HG03175 (cell line): ENCODE data around the gene ATAD2B.
"Not testable (repeated sequence)": the region's sequence is repeated elsewhere in the genome, so short reads cannot be mapped to it uniquely, and the experiment has no call there.

Source experiments
- ATAC-seq: cut with Tn5 transposase; IDR thresholded peaks from one replicate; pipeline ENCODE4 v1.9.1; 2021; ENCODE audit warnings: mild to moderate bottlenecking, moderate library complexity; ENCODE audit not compliant: unreplicated experiment

Gene ATAD2B

DNA sequence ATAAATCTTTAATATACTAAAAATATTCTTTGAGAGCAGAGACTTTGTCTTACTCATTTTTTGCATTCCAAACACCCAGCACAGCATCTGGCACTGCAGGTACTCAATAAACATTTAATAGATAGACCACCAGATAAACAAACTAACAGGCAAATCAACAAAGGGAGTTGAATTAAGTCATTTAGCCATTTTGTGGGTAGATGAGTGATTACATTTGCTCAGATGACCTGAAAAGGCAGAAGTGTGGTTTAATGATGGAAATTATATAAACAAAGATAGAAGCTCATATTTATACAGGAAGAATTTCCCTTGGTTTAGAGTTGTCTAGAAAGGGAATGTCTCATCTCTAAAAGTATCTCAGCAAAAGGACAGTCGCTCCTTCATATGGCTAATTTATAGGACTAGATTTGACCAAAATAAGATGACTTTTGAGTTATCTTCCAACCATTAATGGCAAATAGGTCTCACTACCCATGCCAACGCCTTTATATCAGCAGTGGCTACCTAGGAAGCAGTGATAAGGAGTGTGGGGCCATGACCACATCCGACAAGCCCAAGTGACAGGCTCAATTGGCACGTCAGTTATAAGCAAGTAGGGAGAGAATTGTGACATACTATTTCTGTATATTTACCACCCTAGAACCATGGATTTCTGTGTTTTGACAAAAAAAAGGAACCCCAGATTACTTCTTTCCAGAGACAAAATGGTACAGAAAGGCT, 173.5 kb downstream of the ATAD2B start:
- no peak for ATAC-seq

DNA sequence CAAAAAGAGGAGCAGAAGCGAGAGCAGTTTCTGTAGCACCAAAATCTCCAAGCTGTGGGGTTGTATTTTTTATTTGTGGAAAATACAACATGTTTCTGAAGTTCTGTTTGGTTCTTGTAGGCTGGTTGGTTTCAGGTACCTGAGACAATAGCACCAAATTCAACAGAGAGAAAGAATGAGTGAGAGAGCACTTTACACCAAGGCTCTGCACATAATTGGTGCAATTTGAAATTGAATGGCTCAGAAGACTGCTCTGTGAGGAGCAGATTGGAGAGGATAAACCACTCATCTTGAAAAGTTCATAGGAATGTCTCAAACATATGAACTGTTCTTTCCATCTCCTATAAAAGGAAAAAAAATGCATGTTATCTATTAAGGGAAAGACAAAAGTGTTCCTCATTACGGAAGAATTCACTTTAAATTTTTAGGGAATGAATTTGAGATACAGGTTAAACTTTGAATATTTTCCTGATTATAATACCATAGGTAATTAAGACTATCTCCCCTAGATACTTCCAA, 175.1 kb downstream of the ATAD2B start:
- no peak for ATAC-seq

DNA sequence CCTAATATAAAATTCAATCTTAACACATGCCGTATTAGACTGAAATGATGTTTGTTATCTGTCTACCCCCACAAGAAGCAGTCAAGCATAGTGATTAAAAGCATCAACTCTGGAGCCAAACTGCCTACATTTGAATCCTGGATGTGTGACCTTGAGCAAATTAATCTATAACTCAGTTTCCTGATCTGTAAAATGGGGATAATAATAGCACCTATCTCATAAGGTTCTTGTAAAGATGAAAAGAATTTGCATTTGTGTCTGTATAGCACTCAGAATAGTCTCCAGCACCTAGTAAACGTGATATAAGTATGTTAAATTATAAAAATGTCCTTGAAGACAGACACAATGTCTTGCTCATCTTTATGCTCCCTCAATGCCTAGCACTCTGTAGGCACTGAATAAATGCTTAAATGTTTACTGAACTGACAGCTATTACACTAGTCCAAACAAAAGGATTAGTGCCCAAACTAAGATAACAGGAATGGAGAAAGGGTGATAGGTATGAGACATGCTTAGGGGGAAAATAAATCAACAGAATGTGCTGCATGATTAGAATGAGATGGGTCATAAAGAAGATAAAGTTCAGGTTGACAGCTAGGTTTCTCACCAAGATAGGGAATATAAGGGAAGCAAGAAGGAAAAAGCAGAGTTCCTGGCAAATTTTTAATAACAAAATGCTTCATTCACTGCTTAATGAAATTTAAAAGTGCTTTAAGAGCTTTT, 180.6 kb downstream of the ATAD2B start:
- ATAC-seq = no peak

DNA sequence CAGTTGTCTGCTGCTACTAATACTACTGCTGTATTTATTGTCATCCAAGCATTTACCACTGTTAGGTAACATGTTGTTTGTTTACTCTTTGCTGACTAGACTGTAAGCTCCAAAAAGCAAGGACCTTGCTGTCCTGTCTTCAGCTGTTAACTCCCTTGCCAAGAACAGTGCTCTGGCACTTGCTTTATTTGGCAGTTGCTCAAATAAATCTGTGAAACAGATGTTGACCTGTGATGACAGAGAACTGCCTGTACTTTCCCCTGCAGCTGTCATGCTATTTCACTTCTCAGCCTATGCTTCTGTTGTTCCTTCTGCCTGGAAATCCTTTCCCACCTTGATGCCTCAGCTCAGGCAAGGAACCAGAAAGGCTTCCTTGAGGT, 181.2 kb downstream of the ATAD2B start:
- no peak for ATAC-seq

DNA sequence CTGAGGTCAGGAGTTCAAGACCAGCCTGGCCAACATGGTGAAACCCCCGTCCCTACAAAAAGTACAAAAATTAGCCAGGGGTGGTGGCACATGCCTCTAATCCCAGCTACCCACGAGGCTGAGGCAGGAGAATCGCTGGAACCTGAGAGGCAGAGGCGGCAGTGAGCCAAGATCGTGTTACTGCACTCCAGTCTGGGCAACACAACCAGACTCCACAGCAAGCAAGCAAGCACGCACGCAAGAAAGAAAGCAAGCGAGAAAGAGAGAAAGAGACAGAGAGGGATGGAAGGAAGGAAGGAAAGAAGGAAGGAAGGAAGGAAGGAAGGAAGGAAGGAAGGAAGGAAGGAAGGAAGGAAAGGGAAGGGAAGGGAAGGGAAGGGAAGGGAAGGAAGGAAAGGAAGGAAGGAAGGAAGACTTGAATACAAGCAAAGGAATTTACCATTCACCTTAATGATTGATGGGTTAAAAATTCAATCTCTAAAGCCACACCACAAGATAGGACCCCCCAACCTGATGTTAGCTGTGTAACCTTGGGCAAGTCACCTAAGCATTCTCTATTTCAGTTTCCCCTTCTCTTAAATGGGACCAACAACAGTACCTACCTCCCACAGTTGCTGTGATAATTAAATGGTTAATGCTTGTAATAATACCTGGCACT, 181.7 kb downstream of the ATAD2B start:
- no peak for ATAC-seq

DNA sequence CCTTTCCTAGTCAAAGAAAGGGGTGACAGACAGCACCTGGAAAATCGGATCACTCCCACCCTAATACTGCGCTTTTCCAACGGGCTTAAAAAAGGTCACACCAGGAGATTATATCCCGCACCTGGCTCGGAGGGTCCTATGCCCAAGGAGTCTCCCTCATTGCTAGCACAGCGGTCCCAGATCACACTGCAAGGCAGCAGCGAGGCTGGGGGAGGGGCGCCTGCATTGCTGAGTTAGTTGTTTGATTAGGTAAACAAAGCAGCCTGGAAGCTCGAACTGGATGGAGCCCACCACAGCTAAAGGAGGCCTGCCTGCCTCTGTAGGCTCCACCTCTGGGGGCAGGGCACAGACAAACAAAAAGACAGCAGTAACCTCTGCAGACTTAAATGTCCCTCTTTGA, 190.1 kb downstream of the ATAD2B start:
- ATAC-seq = not testable (repeated sequence)

DNA sequence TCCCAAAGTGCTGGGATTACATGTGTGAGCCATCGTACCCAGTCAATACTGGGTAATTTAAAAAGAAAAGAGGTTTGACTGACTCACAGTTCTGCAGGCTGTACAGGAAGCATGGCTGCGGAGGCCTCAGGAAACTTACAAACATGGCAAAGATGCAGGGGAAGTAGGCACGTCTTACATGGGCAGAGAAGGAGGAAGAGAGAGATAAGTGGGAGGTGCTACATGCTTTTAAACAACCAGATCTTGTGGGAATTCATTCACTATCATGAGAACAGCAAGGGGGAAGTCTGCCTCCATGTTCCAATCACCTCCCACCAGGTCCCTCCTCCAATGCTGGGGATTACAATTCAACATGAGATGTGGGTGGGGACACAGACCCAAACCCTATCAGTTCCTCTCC, 192.5 kb downstream of the ATAD2B start:
- no peak for ATAC-seq

DNA sequence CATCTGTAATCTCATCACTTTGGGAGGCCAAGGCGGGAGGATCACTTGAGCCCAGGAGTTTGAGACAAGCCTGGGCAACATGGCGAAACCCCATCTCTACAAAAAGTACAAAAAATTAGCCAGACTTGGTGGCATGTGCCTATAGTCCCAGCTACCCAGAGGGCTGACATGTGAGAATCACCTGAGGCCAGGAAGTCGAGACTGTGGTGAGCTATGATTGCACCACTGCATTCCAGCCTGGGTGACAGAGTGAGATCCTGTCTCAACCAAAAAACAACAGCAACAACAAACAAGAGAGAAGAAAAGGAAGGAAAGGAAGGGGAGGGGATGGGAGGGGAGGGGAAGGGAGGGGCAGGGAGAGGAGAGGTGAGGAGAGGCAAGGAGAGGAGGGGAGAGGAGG, 203.9 kb downstream of the ATAD2B start:
- not testable (repeated sequence) for ATAC-seq

DNA sequence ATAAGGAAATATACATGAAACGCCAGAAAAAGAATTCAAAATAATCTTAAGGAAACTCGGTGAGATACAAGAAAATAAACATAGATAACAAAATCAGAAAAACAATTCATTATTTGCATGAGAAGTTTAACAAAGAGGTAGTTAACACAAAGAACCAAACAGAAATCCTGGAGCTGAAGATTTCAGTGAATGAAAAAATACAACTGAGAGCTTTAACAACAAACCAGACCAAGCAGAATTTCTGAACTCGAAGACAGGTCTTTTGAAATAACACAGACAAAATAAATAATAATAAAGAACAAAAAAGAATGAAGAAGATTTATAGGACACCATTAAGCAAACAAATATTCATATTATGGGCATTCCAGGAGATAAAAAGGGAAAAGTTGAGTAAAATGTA, 204.7 kb downstream of the ATAD2B start:
- no peak for ATAC-seq

DNA sequence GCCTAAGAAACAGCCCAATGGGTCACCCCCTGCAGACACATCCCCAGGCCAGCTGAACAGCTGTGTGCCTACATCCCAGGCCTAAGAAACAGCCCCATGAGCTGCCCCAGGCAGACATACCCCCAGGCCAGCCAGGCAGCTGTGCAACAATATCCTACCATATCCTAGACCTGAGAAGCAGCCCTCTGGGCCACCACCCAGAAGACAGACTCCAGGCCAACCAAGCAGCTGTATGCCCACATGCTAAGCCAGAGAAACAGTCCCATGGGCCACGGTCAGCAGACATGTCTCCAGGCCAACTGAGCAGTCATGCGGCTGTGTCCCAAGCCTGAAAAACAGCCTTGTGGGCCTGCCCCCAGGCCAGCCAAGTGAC, 205.5 kb downstream of the ATAD2B start:
- no peak for ATAC-seq

DNA sequence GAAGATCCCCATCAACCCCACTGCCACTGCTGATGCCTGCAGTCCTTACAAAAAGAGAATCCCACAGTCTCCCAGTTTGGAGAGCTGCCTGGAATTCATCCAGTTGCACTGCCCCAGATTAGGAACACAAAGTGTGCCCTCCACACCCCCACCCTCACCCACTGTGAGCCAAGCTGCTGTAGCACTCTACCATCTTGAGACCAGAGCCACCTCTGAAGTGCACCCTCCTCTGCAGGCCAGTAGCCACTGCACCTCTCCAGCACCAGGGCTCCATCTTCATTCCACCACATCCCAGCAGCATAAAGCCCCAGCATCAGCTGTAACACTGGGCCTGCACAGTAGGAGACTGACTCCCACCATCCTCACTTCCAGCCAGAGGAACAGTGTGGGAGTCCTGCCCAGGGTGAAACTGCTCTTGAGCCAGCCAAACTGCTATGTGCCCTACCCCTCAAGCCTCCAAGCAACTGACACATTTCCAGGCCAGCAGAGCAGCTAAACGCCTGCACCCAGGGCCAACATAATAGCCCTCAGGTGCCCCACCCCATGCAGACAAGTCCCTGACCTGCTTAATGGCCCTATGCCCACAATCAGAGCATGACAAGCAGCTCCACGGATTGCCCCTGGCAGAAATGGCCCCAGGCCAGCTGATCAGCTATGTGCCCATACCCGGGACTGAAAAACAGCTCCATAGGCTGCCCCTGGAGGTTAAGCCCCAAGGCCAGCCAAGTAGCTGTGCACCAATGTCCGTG, 206.0 kb downstream of the ATAD2B start:
- ATAC-seq = no peak

DNA sequence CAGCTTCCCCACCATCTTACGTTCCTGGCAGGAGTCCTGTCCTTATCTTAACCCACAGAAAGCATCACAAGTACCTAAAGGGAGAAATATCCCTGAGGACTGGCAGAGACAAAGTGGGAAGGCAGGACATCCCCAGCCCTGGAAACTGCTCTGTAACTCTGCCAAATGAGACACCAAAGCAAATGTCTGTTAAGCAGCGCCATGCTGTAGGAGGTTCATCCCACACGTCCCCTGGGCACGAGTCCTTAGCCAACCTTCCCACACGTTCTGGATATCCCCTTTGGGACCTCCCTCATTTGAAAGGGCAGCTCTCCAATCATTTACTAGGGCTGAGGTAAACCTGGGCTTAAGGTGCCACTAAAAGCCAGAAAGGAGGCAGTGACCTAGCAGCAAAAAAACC, 207.2 kb downstream of the ATAD2B start:
- ATAC-seq = no peak

DNA sequence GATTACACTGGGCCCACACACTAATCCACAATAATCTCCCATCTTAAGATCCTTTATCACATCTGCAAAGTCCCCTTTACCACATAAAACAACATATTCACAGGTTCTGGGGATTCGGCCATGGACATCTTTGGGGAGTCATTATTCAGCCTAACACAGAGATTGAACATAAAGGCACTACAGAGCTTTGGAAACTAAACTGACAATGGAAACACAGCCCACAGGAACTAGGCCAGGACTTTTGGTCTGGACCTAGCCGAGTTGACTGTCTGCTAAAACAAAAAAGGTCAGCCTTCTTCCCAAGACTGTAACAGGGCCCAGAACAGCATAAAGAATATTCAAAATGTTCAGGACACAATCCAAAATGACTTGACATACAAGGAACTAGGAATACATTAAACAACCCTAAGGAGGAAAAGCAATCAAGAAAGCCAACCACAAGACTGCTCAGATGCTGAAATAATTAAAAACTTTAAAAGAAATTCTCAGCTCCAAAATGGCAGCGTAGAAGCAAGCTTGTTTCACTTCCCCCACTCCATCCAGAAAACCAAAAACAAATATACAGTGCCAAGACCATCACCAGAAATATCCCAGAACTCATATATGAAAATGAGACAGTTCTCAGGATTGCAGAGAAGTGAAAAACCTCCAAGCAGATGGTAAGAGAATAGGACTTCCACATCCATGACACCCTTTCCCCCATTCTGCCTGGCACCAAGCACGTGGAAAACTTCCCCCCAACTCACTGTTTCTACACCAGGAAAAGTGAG, 207.8 kb downstream of the ATAD2B start:
- ATAC-seq = no peak

DNA sequence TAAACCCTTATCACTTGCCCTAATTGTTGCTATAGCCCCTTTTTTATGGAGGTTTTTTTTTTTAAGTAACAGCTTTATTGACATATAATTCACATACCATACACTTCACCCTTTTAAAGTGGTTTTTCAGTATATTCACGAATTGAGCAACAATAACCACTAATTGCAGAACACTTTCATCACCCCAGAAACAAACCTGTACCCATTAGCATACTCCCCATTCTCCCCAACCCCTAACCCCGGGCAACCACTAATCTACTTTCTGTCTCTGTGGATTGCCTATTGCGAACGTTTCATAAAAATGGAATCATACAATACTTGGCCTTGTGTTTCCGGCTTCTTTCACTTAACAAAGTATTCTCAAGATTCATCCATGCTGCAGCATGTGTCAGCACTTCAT, 213.6 kb downstream of the ATAD2B start:
- no peak for ATAC-seq

DNA sequence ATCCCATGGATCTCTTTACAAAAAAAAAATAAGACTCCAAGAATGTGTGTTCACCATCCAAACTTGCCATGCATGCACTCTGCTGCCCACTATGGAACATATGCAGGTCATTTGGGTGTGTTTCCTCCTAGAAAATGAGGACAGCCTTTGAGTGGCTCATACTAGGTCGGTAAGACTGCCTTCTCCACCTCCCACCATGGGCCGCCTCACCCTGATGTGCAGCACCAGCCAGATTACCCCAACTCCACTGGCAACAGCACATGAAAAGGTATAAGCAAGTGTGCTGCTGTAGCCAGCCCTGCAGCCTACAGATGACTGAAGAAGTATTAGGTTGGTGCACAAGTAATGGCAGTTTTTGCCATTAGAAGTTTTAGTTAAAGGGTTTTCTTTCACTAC, 214.2 kb downstream of the ATAD2B start:
- ATAC-seq = no peak

DNA sequence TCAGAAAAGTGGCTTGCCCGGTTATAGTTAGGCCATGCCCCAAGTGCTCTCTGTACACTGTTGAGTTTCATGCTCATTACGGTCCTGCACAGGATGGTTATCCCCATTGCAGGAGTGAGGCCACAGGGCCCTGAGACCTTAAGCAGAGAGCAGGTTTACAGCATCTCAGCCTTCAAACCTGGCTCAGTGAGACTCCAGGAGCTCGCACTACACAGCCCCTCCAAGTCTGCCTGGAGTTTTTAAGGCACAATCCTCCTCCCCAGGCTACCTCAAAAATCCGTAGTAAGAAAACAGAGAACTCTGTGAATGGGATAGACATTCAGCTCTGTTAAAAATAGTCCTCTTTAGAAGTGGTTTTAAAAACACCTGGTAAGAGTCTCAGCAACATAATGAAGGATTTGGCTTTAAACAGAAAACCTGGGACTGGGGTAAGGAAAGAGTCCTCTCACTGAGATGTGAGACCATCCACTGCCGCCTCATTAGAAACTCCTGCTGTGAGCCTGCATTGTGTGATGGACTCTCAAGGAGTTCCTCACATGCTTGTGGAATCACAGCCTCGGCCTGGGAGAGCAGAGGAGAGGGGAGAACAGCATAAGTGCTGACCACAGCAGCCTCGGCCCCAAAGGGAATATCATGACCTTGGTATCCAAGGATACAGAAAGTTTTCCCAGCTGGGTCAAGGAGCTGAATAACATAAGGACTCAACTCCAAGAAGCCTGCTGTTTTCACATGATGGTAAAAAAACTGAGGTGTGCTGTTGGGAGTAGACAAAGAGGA, 214.8 kb downstream of the ATAD2B start:
- no peak for ATAC-seq

DNA sequence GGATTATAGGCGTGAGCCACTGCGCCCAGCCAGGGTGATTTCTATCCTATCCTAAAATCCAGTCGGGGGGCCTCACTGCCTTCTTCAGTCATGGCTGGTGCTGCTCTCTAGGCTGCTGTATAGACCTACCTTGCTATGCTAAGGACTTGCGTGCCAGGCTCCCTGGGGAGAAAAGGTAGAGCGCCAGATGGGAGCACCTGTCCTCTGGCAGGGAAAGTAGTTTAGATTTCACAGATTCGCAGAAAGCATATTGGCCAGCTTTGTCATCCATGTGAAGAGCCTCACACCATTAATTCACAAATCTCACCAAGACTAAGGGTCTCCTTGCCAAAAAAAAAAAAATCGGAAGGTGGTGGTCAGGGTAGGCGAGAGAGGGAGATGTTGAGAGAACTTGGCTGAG, 217.6 kb downstream of the ATAD2B start:
- no peak for ATAC-seq

DNA sequence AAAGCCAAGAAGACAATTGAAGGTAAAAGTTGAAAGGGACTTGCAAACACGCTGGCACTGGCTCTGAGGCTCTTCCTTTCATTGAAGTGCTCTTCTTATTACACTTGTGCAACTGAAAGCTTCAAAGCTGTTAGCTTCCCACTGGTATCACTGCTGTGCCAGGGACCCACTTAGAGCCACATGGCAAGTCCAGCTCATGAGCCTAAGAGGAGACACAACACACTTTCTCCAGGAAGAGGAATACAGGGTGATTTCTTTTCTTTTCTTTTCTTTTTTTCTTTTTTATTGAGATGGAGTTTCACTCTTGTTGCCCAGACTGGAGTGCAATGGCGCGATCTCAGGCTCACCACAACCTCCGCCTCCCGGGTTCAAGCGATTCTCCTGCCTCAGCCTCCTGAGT, 218.2 kb downstream of the ATAD2B start:
- no peak for ATAC-seq

DNA sequence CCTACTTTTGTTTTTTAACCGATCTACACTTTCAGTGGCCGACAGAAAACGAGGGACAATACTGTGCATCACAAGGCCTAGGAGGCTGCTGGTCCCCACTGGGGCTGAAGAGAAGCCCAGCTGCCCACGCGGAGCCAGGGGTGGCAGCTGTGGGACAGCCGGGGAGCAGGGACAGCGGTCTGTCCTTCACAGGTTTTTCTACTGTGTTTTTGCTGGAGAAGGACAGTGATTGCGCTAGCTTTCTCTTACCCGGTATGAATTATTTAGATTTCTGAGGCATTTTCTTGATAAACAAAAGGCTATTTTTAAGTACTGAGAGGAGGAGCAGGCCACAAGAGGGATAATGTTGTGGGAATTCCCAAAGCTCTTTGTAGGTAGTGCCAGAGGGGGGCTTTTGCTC, 219.8 kb downstream of the ATAD2B start:
- ATAC-seq = no peak

DNA sequence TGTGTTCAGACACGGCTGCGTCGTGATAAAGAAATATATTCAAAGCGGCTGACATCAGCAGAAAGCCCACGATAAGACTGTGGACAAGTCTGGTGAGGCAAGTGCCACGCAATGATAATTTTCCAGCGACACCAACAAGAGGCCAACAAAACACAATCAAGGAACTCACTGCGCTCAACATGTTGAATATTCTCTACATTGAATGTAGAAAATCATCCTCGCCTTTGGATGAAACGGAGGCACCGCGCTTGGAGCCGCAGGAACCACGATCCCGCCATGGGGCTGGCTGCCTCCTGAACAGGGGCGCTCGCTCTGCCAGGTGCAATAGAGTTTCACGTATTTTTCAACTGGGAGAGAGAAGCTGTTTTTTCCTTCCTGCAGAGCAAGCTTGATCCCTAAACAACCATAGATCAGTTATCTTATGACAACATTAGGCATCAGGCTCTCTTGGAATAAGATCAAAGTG, 220.3 kb downstream of the ATAD2B start:
- no peak for ATAC-seq
